ENCODE measurements around the gene MAMDC4.

GRCh38 chr9:136857166-136857565 lies 5.0 kb downstream of the MAMDC4 start:
- TF ChIP-seq, protein P1, sequence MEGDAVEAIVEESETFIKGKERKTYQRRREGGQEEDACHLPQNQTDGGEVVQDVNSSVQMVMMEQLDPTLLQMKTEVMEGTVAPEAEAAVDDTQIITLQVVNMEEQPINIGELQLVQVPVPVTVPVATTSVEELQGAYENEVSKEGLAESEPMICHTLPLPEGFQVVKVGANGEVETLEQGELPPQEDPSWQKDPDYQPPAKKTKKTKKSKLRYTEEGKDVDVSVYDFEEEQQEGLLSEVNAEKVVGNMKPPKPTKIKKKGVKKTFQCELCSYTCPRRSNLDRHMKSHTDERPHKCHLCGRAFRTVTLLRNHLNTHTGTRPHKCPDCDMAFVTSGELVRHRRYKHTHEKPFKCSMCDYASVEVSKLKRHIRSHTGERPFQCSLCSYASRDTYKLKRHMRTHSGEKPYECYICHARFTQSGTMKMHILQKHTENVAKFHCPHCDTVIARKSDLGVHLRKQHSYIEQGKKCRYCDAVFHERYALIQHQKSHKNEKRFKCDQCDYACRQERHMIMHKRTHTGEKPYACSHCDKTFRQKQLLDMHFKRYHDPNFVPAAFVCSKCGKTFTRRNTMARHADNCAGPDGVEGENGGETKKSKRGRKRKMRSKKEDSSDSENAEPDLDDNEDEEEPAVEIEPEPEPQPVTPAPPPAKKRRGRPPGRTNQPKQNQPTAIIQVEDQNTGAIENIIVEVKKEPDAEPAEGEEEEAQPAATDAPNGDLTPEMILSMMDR (IDR thresholded peaks at IDR 0.05): no peak
- TF ChIP-seq POLR2A (IDR thresholded peaks at IDR 0.05): no peak
